ENCODE data around the gene PAFAH1B2. TPM values are rescaled to one million over a fixed set of nuclear protein-coding genes. Genes with fewer than 3 reads are reported as not detected.

PAFAH1B2 gene
- total and polyA plus RNA-seq, 3 donors from 2014 or later: 66.5 to 156 (median 150) TPM

DNA sequence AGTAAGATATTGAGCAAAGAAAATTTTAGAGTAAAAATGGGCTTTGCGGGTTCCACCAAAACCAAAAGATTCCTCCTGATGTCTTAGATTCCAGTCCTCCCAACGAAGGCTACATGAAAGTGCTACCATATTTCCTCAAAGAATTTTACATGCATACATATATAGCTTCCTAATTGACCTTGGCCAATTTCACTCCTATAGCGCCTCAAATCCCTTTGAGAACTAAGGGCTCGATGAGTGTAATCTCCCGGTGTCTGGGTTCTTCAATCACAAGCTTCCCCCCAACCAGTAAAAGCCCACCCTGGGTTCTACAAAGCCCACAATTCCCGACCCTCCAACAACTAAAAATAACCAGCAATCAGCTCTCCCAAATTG is 47.1 kb upstream of the PAFAH1B2 start:
- no peak for DNase-seq
- Histone ChIP-seq H3K27ac (peak overlapping the region; percentile 90 to 98), H3K27me3 (no peaks in the 10 kb centered on the region), H3K4me1 (peaks cover 36% of the 10 kb centered on the region), H3K4me3 (peak overlapping the region; percentile 73 to 99), H3K9me3 (no peaks in the 10 kb centered on the region), H3K36me3 (ENCODE audit: low read depth, missing control alignments) (no peaks in the 10 kb centered on the region)
- WGBS, 2 donors: 34 to 45% methylated on average over 6 of the region's 6 CpGs
- intact Hi-C loops (cut with DNase I; ENCODE audit: low total_unique reads): no loop called here
- TF ChIP-seq, protein P1, sequence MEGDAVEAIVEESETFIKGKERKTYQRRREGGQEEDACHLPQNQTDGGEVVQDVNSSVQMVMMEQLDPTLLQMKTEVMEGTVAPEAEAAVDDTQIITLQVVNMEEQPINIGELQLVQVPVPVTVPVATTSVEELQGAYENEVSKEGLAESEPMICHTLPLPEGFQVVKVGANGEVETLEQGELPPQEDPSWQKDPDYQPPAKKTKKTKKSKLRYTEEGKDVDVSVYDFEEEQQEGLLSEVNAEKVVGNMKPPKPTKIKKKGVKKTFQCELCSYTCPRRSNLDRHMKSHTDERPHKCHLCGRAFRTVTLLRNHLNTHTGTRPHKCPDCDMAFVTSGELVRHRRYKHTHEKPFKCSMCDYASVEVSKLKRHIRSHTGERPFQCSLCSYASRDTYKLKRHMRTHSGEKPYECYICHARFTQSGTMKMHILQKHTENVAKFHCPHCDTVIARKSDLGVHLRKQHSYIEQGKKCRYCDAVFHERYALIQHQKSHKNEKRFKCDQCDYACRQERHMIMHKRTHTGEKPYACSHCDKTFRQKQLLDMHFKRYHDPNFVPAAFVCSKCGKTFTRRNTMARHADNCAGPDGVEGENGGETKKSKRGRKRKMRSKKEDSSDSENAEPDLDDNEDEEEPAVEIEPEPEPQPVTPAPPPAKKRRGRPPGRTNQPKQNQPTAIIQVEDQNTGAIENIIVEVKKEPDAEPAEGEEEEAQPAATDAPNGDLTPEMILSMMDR (IDR thresholded peaks at IDR 0.05): no peak
- no peak for TF ChIP-seq POLR2A (IDR thresholded peaks at IDR 0.05)

DNA sequence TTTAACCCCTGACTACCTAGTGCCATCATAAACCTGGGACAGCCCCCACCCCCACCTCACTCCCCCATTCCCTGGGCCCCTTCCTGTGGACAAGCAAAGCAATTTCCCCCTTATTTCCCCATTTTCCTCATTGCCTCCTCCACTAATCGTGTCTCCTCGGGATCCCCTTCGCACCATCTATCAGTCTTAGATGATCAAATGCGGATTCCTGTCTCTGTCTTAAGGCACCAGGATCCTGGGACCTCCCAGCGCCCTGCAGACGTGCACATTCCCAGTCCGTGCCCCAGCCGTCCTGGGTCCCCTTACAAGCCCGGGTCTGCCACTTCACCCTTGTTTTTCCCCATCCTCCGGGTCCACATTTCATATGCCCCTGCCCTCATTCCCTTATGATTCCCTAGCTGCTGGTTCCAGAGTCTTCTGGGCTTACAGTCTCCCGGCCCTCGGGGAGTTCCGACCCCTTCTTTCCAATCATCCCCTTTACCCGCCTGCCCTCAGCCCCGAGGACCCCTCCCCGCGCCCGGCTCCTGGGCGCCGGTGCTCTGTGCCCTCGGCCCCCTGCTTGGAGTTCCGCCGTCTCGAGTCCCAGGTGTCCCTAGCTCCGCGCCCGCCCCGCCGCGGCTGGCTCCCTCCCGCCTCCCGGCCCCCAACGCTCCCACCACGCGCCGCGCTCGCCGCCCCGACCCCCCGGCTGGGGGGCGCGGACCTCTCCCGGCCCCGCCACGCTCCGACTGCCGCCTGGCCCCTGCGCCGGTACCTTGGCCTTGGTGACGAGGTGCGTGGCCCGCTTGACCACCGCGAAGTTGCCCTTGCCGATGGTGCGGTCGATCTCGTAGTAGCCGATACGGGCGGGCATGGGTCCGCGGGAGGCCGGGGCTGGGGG is 46.5 kb upstream of the PAFAH1B2 start:
- no peaks in the 10 kb centered on the region for H3K27me3 ChIP-seq
- TF ChIP-seq POLR2A (IDR thresholded peaks at IDR 0.05): no peak
- TF ChIP-seq, protein P1 (IDR thresholded peaks at IDR 0.05): no peak
- H3K27ac ChIP-seq: peak overlapping the region; percentile 90 to 98
- DNase-seq: peak; percentile 58
- H3K4me1 ChIP-seq: peaks cover 36% of the 10 kb centered on the region
- WGBS, 2 donors: 0 to 2% methylated on average over 33 to 62 of the region's 65 CpGs
- H3K9me3 ChIP-seq: no peaks in the 10 kb centered on the region
- peak overlapping the region; percentile 73 to 99 for H3K4me3 ChIP-seq
- H3K36me3 ChIP-seq (ENCODE audit: low read depth, missing control alignments): no peaks in the 10 kb centered on the region
- intact Hi-C loops (cut with DNase I; ENCODE audit: low total_unique reads): no loop called here

DNA sequence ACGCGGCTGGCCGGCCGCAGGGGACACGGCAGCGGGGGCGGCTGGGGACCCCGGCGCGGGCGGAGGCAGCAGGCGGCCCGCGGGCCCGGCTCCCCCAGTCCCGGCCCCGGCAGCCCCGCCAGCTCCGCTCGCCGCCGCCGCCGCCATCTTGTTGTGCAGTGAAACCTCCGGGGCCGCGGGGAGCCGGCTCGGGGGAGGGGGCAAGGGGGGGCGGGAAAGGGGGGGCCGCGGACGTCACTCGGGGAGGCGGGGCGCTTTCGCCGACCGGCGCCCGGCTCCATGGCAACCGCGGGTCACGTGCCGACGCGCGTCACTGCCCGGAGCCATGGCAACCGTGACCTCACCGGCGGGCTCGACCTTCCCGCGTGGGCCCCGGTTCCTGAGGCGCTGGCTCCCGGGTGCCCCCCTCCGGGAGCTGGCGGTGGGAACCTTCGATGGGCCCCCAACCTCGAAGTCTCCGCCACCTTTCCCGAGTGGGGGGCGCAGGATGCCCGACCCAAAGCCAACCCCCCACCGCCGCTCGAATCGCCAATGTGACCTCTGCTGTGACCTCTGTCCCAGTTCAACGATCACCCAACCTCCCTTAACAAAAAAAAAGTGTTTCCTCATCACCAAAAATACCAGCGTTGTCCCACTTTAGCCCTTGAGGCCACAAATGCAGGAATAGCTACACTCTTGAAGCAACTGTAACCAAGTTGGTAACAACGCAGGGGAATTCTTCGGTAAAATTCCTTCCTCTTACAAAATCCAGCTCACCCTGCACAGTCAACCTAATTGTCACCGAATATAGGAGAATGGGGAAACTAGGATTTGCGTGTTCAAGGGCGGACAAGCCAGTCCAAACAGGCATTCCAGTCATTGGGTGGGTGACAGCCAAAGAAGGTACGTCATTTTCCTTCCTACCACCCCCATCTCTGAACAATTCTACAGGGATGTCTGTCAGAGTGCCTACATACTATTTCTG is 45.5 kb upstream of the PAFAH1B2 start, which contains the start of gene SIK3:
SIK3 (minus strand) TSS at position 160 of the 964 bp plus-strand sequence; CDS start at position 147, 13 bp downstream.
- Histone ChIP-seq H3K36me3 (ENCODE audit: low read depth, missing control alignments) (no peaks in the 10 kb centered on the region), H3K4me1 (peaks cover 31% of the 10 kb centered on the region), H3K27me3 (no peaks in the 10 kb centered on the region), H3K9me3 (no peaks in the 10 kb centered on the region), H3K27ac (peak within 1 kb of the TSS; percentile 96 to 98), H3K4me3 (peak within 1 kb of the TSS; percentile 73 to 99)
- 1 to 2% methylated on average over 12 to 40 of the region's 78 CpGs for WGBS, 2 donors
- peak; percentile 25 for TF ChIP-seq POLR2A (IDR thresholded peaks at IDR 0.05)
- TF ChIP-seq, protein P1 (IDR thresholded peaks at IDR 0.05): peak in 1 of 3 experiments; percentile 31
- intact Hi-C loops (cut with DNase I; ENCODE audit: low total_unique reads): no loop called here
- DNase-seq: peak; percentile 95

DNA sequence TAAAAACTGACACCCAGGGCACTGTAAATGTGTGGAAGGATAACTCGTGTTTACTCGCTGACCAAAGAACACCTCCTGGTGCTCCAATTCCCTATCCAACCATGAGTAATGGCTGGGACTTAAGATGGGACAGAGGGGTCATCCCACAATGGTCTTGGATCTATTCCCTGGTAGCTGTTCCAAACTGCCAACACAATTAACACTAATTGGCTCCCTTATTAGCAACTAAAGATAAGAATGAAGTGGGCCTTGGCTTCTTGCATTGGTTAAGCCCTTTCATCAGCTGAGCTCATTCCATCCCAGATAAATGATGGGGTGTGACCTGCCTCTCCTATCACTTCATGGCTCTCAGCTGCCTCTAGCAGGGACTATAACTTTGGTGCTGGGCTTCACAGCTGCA is 44.4 kb upstream of the PAFAH1B2 start:
- no peak for TF ChIP-seq POLR2A (IDR thresholded peaks at IDR 0.05)
- TF ChIP-seq, protein P1 (IDR thresholded peaks at IDR 0.05): no peak
- Histone ChIP-seq H3K4me3 (no peak overlapping the region), H3K9me3 (no peaks in the 10 kb centered on the region), H3K27ac (peak overlapping the region in 1 of 2 donors; percentile 98), H3K4me1 (peaks cover 27% of the 10 kb centered on the region), H3K27me3 (no peaks in the 10 kb centered on the region), H3K36me3 (ENCODE audit: low read depth, missing control alignments) (no peaks in the 10 kb centered on the region)
- no peak for DNase-seq
- WGBS, 2 donors: 54 to 76% methylated on average over 2 of the region's 2 CpGs
- intact Hi-C loops (cut with DNase I; ENCODE audit: low total_unique reads): loop anchor here (10.0 kb wide), 1 partner anchor 225 kb away; no protein-coding TSS in a partner anchor

Measured in testis (tissue), 3 donors.